Spleen (tissue), 11 donors: ENCODE measurements around the gene LRRC3. TPM values are rescaled to one million over a fixed set of nuclear protein-coding genes. Genes with fewer than 3 reads are reported as not detected.
A peak's percentile ranks its signal among the peaks of the same experiment; 100 is the strongest.

Experiments used
- DNase-seq: peaks from one replicate; pipeline ENCODE4 v3.0.0-alpha.2; 2020
- H3K27ac ChIP-seq, 8 donors: fragments of 200-600 bp; sonication (generic) in 7 of 8; 1 replicate in 4 of 8; 2 replicates in 4 of 8; pipeline versions ENCODE4 v1.5.0 to v1.8.0; 2016 to 2021; ENCODE audit warnings: inconsistent platforms in 4 of 8, mild to moderate bottlenecking in 4 of 8, moderate library complexity in 1 of 8
- H3K27me3 ChIP-seq, 7 donors: fragments of 200-600 bp; sonication (generic) in 6 of 7; replicated peaks in 1 of 7; 1 replicate in 4 of 7; 2 replicates in 3 of 7; pipeline versions ENCODE4 v1.5.0 to v1.8.0; 2016 to 2021; ENCODE audit warnings: inconsistent platforms in 3 of 7, mild to moderate bottlenecking in 1 of 7
- H3K36me3 ChIP-seq, 6 donors: fragments of 200-600 bp; sonication (generic) in 5 of 6; 1 replicate in 4 of 6; 2 replicates in 2 of 6; pipeline versions ENCODE4 v1.5.0 to v1.8.0; 2016 to 2021; ENCODE audit warnings: inconsistent platforms in 2 of 6
- H3K4me1 ChIP-seq, 6 donors: fragments of 200-600 bp; sonication (generic) in 5 of 6; 1 replicate in 3 of 6; 2 replicates in 3 of 6; pipeline versions ENCODE4 v1.5.0 to v1.8.0; 2016 to 2021; ENCODE audit warnings: inconsistent platforms in 3 of 6
- H3K4me3 ChIP-seq, 8 donors: fragments of 200-600 bp; sonication (generic) in 7 of 8; 1 replicate in 4 of 8; 2 replicates in 4 of 8; pipeline versions ENCODE4 v1.5.0 to v1.8.0; 2016 to 2021; ENCODE audit warnings: inconsistent platforms in 4 of 8, mild to moderate bottlenecking in 4 of 8, moderate library complexity in 2 of 8
- H3K9me3 ChIP-seq, 8 donors: fragments of 200-600 bp; sonication (generic) in 7 of 8; 1 replicate in 4 of 8; 2 replicates in 4 of 8; pipeline versions ENCODE4 v1.5.0 to v1.8.0; 2016 to 2021; ENCODE audit warnings: inconsistent platforms in 4 of 8
- POLR2A ChIP-seq, 3 donors: fragments of 450-650 bp; IDR thresholded peaks; one replicate each; pipeline ENCODE4 v1.5.1; 2017; ENCODE audit warnings: antibody characterized with exemption in 3 of 3, mild to moderate bottlenecking in 1 of 3
- POLR2AphosphoS5 ChIP-seq, 3 donors: sonication (generic); formaldehyde crosslinking; IDR thresholded peaks; one replicate each; pipeline ENCODE4 v1.5.1; 2017; ENCODE audit warnings: antibody characterized with exemption in 3 of 3
- WGBS, 5 donors: extraction: QIAGEN DNeasy Blood & Tissue Kit in 3 of 5; methylation state at CpG; one replicate each; pipeline versions ENCODE4 v1.1.5 to v1.1.7; 2013 to 2018; 5-methylcytosine and 5-hydroxymethylcytosine counted together
- intact Hi-C: fragments of 100-400 bp; cut with DNase I; formaldehyde crosslinking; loops from one replicate; pipeline ENCODE4 v1.15.0; 2023; ENCODE audit warnings: low total_unique reads
- polyA plus RNA-seq, 3 donors: library from polyadenylated mRNA; stranded (reverse); fragments of 200-250 nt; gene quantifications; one replicate each; pipeline ENCODE4 v1.2.1, GENCODE V29; 2013
- total RNA-seq, 7 donors: library from RNA; depleted of rRNA in 3 of 7; stranded (reverse); fragments of >200 nt in 3 of 7; fragmentation: NEBNext Ultra II Directional in 4 of 7; extraction: Animal tissue kit (Norgen Biotek cat#: 25700) in 4 of 7; gene quantifications; one replicate each; pipeline versions ENCODE4 v1.1.0 to v1.2.1, GENCODE V29; 2016 to 2021
- TF ChIP-seq, protein P1 (sequence below), 11 experiments: fragments of 200-600 bp in 7 of 11; fragments of 450-650 bp in 4 of 11; sonication (generic) in 4 of 11; IDR thresholded peaks in 8 of 11; conservative IDR thresholded peaks in 3 of 11; 1 replicate in 7 of 11; 2 replicates in 4 of 11; pipeline versions ENCODE4 v1.4.0 to v1.8.0; 2016 to 2021; ENCODE audit warnings: antibody characterized with exemption in 11 of 11, inconsistent platforms in 4 of 11, mild to moderate bottlenecking in 1 of 11
- donor health status: healthy with polysubstance abuse.
- donor health status: DM: no; HTN: no; CAD: no; lungs with moderate emphysema.
- donor health status: DM: no; HTN: no; CAD: no.
- donor health status: Bipolar disorder and iron deficiency.
- donor health status: healthy.
- donor health status: DM: no; HTN: no; CAD: no.
- donor health status: DM: yes; HTN: yes; CAD: no.

LRRC3 gene
- total and polyA plus RNA-seq, 10 donors = 0.24 to 4.9 (median 2.5) TPM

DNA sequence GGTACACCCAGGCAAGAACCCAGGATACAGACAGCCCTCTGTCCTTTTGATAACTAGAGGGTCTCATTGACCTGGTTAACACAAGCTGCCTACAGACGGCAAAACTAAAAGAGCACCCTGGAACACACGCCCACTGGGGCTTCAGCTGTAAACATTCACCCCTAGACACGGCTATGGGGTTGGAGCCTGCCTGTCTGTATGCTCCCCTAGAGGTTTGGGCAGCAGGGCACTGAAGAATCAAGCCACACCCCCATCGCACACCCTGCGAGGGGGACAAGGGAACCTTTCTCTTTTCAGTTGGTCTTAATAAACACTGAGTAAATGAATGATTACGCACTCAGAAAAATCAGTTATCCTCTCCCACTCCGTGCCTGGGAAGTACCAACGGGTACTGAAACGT, 35.5 kb downstream of the LRRC3 start:
- TF ChIP-seq POLR2A (IDR thresholded peaks at IDR 0.05) (no peak), POLR2AphosphoS5 (IDR thresholded peaks at IDR 0.05) (no peak)
- TF ChIP-seq, protein P1, sequence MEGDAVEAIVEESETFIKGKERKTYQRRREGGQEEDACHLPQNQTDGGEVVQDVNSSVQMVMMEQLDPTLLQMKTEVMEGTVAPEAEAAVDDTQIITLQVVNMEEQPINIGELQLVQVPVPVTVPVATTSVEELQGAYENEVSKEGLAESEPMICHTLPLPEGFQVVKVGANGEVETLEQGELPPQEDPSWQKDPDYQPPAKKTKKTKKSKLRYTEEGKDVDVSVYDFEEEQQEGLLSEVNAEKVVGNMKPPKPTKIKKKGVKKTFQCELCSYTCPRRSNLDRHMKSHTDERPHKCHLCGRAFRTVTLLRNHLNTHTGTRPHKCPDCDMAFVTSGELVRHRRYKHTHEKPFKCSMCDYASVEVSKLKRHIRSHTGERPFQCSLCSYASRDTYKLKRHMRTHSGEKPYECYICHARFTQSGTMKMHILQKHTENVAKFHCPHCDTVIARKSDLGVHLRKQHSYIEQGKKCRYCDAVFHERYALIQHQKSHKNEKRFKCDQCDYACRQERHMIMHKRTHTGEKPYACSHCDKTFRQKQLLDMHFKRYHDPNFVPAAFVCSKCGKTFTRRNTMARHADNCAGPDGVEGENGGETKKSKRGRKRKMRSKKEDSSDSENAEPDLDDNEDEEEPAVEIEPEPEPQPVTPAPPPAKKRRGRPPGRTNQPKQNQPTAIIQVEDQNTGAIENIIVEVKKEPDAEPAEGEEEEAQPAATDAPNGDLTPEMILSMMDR (IDR thresholded peaks at IDR 0.05 in 8 of 11, conservative IDR thresholded peaks at IDR 0.05 in 3 of 11) = no peak
- 86 to 94% (median 90%) methylated on average over 9 of the region's 9 CpGs for WGBS, 5 donors
- H3K36me3 ChIP-seq = no peaks in the 10 kb centered on the region
- peak; percentile 28 for DNase-seq
- peaks cover 0 to 10% (median 0%) of the 10 kb centered on the region in 6 donors for H3K4me1 ChIP-seq
- H3K9me3 ChIP-seq = peaks cover 0 to 34% (median 26%) of the 10 kb centered on the region in 8 donors
- no peak overlapping the region for H3K4me3 ChIP-seq
- peaks cover 0 to 12% (median 0%) of the 10 kb centered on the region in 7 donors for H3K27me3 ChIP-seq
- H3K27ac ChIP-seq = no peak overlapping the region
- intact Hi-C loops = no loop called here

DNA sequence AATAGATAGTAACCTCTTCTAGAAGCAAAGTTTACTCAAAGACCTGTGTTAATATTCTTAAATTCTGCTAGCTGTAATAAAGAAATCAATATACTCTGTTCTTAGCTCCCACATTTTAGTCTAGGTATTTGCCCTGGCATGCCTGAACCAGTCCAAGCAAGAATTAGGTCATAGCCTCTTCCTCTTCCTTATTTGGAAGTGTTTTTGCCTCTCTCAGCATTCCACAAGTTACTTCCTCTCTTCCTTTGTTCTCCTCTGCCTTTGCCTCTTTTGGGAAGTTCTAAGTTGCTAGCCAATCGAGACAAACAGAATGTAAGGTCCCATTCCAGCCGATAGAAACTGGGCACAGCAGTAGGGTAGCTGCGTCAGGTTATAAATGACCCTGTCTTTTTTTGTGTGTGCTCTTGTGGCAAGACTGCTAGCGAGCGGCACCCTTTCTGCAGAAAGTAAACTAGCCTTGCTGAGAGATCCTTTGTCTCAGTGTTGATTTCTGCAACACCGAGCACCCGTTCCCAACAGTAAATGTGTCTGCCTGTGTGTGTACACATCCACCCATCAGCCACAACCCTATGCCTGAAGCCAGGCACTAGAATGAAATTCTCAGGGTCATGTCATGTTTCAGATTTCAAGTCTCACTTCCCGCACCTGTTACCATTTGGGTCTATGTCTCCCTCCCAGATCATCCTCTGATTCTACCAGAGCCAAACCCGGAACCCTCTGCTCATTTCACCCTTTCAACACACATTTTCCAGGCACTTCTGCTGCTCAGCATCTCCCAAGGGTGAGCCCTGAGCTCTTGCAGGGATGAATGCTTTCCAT, 37.5 kb downstream of the LRRC3 start:
- H3K4me3 ChIP-seq = no peak overlapping the region
- TF ChIP-seq POLR2A (IDR thresholded peaks at IDR 0.05) = no peak
- TF ChIP-seq, protein P1 (IDR thresholded peaks at IDR 0.05 in 8 of 11, conservative IDR thresholded peaks at IDR 0.05 in 3 of 11) = no peak
- no peak for TF ChIP-seq POLR2AphosphoS5 (IDR thresholded peaks at IDR 0.05)
- peaks cover 0 to 17% (median 0%) of the 10 kb centered on the region in 6 donors for H3K4me1 ChIP-seq
- intact Hi-C loops = no loop called here
- H3K36me3 ChIP-seq = no peaks in the 10 kb centered on the region
- H3K9me3 ChIP-seq = peaks cover 0 to 33% (median 26%) of the 10 kb centered on the region in 8 donors
- peaks cover 0 to 23% (median 0%) of the 10 kb centered on the region in 7 donors for H3K27me3 ChIP-seq
- DNase-seq = no peak
- no peak overlapping the region for H3K27ac ChIP-seq
- 83 to 93% (median 88%) methylated on average over 9 of the region's 9 CpGs for WGBS, 5 donors

DNA sequence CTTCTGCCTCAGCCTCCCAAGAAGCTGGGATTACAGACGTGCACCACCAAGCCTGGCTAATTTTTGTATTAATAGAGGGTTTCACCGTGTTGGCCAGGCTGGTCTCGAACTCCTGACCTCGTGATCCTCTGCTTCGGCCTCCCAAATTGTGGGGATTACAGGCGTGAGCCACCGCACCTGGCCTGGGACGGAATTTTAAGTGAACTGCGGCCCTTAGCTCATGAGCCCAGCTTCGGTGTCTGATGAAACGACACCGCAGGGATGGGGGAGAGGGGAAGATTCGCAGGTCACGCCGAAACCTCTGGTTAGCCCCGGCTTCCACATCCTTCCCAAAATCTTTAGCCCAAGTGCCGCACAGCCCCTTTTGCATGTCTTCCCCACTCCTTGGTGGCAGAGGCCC, 39.1 kb downstream of the LRRC3 start:
- Histone ChIP-seq H3K9me3 (peaks cover 0 to 25% (median 21%) of the 10 kb centered on the region in 8 donors), H3K27ac (peak overlapping the region in 1 of 8 donors; percentile 15), H3K4me1 (peaks cover 0 to 17% (median 2%) of the 10 kb centered on the region in 6 donors), H3K4me3 (no peak overlapping the region), H3K36me3 (no peaks in the 10 kb centered on the region), H3K27me3 (peaks cover 0 to 38% (median 0%) of the 10 kb centered on the region in 7 donors)
- WGBS, 5 donors = 91 to 95% (median 93%) methylated on average over 17 of the region's 17 CpGs
- TF ChIP-seq, protein P1 (IDR thresholded peaks at IDR 0.05 in 8 of 11, conservative IDR thresholded peaks at IDR 0.05 in 3 of 11) = no peak
- peak; percentile 24 for DNase-seq
- intact Hi-C loops = no loop called here

DNA sequence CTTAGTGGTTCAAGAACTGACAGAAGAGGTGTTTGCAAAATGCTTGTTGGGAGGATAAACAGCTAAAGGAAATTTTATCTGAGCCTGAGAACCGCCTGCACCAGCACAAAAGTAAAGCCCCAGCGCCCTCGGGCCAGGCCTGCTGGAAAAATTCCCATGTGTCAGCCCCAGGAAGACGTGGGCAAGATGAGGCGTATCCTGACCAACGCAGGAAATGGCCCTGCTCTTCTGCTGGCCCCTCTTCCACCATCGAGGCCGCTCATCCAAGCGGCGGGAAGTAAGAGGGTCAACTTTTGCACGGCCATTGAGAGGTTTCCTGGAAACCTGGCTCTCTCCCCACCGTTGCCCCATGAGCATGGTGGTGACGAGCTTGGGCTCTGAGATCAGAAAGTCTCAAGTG, 39.6 kb downstream of the LRRC3 start:
- H3K27ac ChIP-seq = peak overlapping the region in 1 of 8 donors; percentile 15
- H3K4me1 ChIP-seq = peaks cover 0 to 17% (median 2%) of the 10 kb centered on the region in 6 donors
- WGBS, 5 donors = 52 to 74% (median 68%) methylated on average over 13 of the region's 13 CpGs
- peaks cover 0 to 43% (median 0%) of the 10 kb centered on the region in 7 donors for H3K27me3 ChIP-seq
- intact Hi-C loops = no loop called here
- no peak for TF ChIP-seq POLR2A (IDR thresholded peaks at IDR 0.05)
- TF ChIP-seq, protein P1 (IDR thresholded peaks at IDR 0.05 in 8 of 11, conservative IDR thresholded peaks at IDR 0.05 in 3 of 11) = no peak
- peak; percentile 21 to 65 (median 29) for TF ChIP-seq POLR2AphosphoS5 (IDR thresholded peaks at IDR 0.05)
- peak; percentile 54 for DNase-seq
- no peaks in the 10 kb centered on the region for H3K36me3 ChIP-seq
- H3K4me3 ChIP-seq = no peak overlapping the region
- peaks cover 0 to 25% (median 21%) of the 10 kb centered on the region in 8 donors for H3K9me3 ChIP-seq
